Epithelial cell of proximal tubule (primary cell): ENCODE data around the gene FANCG. TPM values are rescaled to one million over a fixed set of nuclear protein-coding genes. Genes with fewer than 3 reads are reported as not detected.

Experiments used
- DNase-seq: peaks from one replicate; pipeline ENCODE4 v3.0.0-alpha.2; 2011; ENCODE audit warnings: low read depth
- H3K4me3 ChIP-seq: 2 replicates; pipeline ENCODE4 v1.5.1; 2011; ENCODE audit warnings: low read depth, mild to moderate bottlenecking, low read length
- CTCF ChIP-seq: conservative IDR thresholded peaks from 2 replicates; pipeline ENCODE4 v1.5.1; 2012; ENCODE audit warnings: low read depth, mild to moderate bottlenecking, low read length
- total RNA-seq: library from RNA; depleted of rRNA; stranded (reverse); fragments of >200 nt; gene quantifications from 2 replicates; pipeline ENCODE4 v1.2.3, GENCODE V29; 2015

The FANCG gene
- total RNA-seq, 1 donor from 2014 or later: 60.3 TPM

- no peak for TF ChIP-seq CTCF
- DNase-seq: no peak
- H3K4me3 ChIP-seq: no peak overlapping the region
These were observed 46.6 kb downstream of the FANCG start for GRCh38 chr9:35033101-35033500.

DNA sequence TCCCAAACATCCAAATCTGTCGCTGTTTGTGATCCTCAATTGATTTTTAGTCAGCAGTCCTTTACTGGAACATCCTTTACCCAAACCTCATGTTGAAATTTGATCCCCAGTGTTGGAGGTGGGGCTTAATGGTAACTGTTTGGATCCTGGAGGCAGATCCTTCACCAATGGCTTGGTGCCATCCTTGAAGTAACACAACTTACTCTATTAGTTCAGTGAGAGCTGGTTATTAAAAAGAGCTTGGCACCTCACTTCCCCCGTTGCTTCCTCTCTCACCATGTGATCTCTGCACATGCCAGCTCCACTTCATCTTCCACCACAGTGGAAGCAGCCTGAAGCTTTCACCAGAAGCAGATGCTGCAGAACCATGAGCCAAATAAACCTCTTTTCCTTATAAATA lies 49.9 kb downstream of the FANCG start:
- no peak overlapping the region for H3K4me3 ChIP-seq
- DNase-seq: no peak
- TF ChIP-seq CTCF: no peak

DNA sequence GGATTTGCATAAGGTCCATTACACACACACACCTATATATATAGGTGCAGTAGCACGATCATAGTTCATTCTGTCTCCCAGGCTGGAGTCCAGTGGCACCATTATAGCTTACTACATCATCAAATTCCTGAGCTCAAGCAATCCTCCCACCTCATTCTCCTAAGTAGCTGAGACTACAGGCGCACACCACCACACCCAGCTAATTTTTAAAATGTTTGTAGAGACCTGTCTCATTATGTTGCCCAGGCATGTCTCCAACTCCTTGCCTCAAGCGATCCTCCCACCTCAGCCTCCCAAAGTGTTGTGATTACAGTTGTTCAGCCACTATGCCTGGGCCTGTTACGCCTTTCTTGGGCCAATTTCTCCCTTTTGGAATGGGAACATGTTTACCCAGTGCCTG lies 50.5 kb downstream of the FANCG start:
- no peak for TF ChIP-seq CTCF
- DNase-seq: no peak
- no peak overlapping the region for H3K4me3 ChIP-seq

- TF ChIP-seq CTCF: no peak
- no peak for DNase-seq
These were observed 51.4 kb downstream of the FANCG start for GRCh38 chr9:35028341-35028740.

DNA sequence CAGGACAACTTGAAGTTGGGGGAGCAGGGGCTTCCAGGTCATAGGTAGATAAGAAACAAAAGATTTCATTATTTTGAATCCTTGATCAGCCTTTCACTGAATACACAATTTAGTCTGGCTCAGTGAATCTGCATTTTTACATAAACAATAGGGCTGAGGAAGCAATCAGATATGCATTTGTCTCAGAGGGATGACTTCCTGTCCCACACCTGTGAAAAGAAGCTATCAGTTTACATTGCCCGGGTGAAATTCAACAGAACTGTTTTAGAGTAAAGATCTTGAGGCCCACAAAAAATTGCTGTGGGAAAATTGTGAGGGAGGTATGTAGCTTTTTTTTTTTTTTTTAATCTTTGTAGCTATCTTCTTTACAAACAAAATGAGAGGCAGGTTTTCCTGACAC lies 51.9 kb downstream of the FANCG start:
- DNase-seq: no peak
- no peak for TF ChIP-seq CTCF
- no peak overlapping the region for H3K4me3 ChIP-seq

More at GRCh38 chr9:35028341-35028740, 51.4 kb downstream of the FANCG start:
- no peak overlapping the region for H3K4me3 ChIP-seq

GRCh38 chr9:35027374-35027773 lies 52.4 kb downstream of the FANCG start:
- DNase-seq: no peak
- no peak overlapping the region for H3K4me3 ChIP-seq
- TF ChIP-seq CTCF: no peak

DNA sequence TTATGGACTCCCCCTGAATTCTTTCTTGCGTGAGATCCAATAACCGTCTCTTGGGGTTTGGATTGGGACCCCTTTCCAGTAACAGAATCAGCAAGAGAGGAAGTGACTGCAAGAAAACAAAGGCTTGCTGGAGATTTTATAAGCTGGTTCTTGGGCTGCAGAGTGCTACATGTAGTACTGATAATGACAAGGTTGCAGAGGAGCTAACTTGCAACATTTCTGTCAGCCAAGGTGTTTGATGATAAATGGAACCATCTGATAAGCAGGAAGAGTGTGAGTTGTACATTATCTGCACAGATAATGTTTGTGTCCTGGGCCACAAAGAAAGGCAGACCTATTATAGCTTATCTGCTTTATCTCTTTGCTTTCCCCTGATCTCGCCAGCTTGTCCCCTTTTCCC lies 53.1 kb downstream of the FANCG start:
- TF ChIP-seq CTCF: no peak
- no peak for DNase-seq
- no peak overlapping the region for H3K4me3 ChIP-seq

Other genes with a start within 250 kb of the FANCG start
- gene PHF24, start 121.7 kb downstream of the FANCG start, total RNA-seq: 0.12 TPM in 1 of 2 replicates, not detected in the other
- gene DNAJB5, start 90.2 kb downstream of the FANCG start, total RNA-seq: 11.1 and 20.2 TPM in 2 replicates
- 244 and 371 TPM in 2 replicates for gene VCP, start 7.3 kb downstream of the FANCG start, total RNA-seq
- gene PIGO, start 16.6 kb upstream of the FANCG start, total RNA-seq: 18.6 and 27.8 TPM in 2 replicates
- 201 and 268 TPM in 2 replicates for gene STOML2, start 23.2 kb upstream of the FANCG start, total RNA-seq
- gene ATOSB, start 35.9 kb upstream of the FANCG start, total RNA-seq: 14.0 and 27.7 TPM in 2 replicates
- gene UNC13B, start 82.1 kb upstream of the FANCG start, total RNA-seq: 19.1 and 19.6 TPM in 2 replicates